MM.1S (cell line): ENCODE results near the gene CMIP.

ENCODE experiments used
- DNase-seq: peaks from one replicate; pipeline ENCODE4 v3.0.0-alpha.2; 2015
- H2AFZ ChIP-seq: fragments of 300-600 bp; sonication (generic); 2 replicates; pipeline ENCODE4 v1.6.0; 2016; ENCODE audit warnings: antibody characterized with exemption, low read length
- H3F3A ChIP-seq: fragments of 300-600 bp; sonication (generic); 2 replicates; pipeline ENCODE4 v1.6.1; 2016; ENCODE audit warnings: mild to moderate bottlenecking, antibody characterized with exemption, low read length, moderate library complexity, mixed read lengths; ENCODE audit not compliant: insufficient read depth
- H3K27ac ChIP-seq: fragments of 300-600 bp; sonication (generic); 2 replicates; pipeline ENCODE4 v1.5.1; 2016; ENCODE audit warnings: mild to moderate bottlenecking, low read length
- H3K27me3 ChIP-seq: fragments of 300-600 bp; sonication (generic); replicated peaks from 2 replicates; pipeline ENCODE4 v1.6.0; 2016; ENCODE audit warnings: low read length; ENCODE audit not compliant: insufficient read depth
- H3K36me3 ChIP-seq: fragments of 300-600 bp; sonication (generic); replicated peaks from 2 replicates; pipeline ENCODE4 v1.6.1; 2016; ENCODE audit warnings: mild to moderate bottlenecking, low read length, mixed read lengths; ENCODE audit not compliant: insufficient read depth
- H3K4me1 ChIP-seq: fragments of 300-600 bp; sonication (generic); 2 replicates; pipeline ENCODE4 v1.6.1; 2016; ENCODE audit warnings: low read length, mixed read lengths
- H3K4me2 ChIP-seq: fragments of 300-600 bp; sonication (generic); 2 replicates; pipeline ENCODE4 v1.6.0; 2016; ENCODE audit warnings: low read depth, low read length
- H3K4me3 ChIP-seq: fragments of 300-600 bp; sonication (generic); 2 replicates; pipeline ENCODE4 v1.5.1; 2016; ENCODE audit warnings: low read length, mixed read lengths
- H3K79me2 ChIP-seq: fragments of 300-600 bp; sonication (generic); 2 replicates; pipeline ENCODE4 v1.6.1; 2016; ENCODE audit warnings: mixed run types, low read length, mixed read lengths
- H3K9ac ChIP-seq: fragments of 300-600 bp; sonication (generic); 2 replicates; pipeline ENCODE4 v1.6.1; 2016; ENCODE audit warnings: low read length, mixed read lengths
- H3K9me2 ChIP-seq: fragments of 300-600 bp; sonication (generic); replicated peaks from 2 replicates; pipeline ENCODE4 v1.6.1; 2016; ENCODE audit warnings: mild to moderate bottlenecking, low read length, mixed read lengths; ENCODE audit not compliant: insufficient read depth
- H3K9me3 ChIP-seq: fragments of 300-600 bp; sonication (generic); replicated peaks from 2 replicates; pipeline ENCODE4 v1.6.1; 2016; ENCODE audit warnings: mild to moderate bottlenecking, low read length, mixed read lengths; ENCODE audit not compliant: insufficient read depth
- H4K20me1 ChIP-seq: fragments of 300-600 bp; sonication (generic); 2 replicates; pipeline ENCODE4 v1.6.1; 2016; ENCODE audit warnings: mild to moderate bottlenecking, low read length, moderate library complexity, mixed read lengths; ENCODE audit not compliant: insufficient read depth
- EZH2 ChIP-seq: fragments of 300-600 bp; sonication (generic); optimal IDR thresholded peaks from 2 replicates; pipeline ENCODE3; 2017; ENCODE audit warnings: low read depth, mild to moderate bottlenecking, antibody characterized with exemption, low read length, mixed read lengths
- EZH2phosphoT487 ChIP-seq: fragments of 300-600 bp; sonication (generic); IDR thresholded peaks from 2 replicates; pipeline ENCODE4 v1.6.1; 2018; ENCODE audit warnings: antibody characterized with exemption, low read length
- TF ChIP-seq, protein P1 (sequence below): fragments of 300-600 bp; sonication (generic); IDR thresholded peaks from 2 replicates; pipeline ENCODE4 v1.5.1; 2016; ENCODE audit warnings: antibody characterized with exemption, low read length, mixed read lengths

Gene CMIP

DNA sequence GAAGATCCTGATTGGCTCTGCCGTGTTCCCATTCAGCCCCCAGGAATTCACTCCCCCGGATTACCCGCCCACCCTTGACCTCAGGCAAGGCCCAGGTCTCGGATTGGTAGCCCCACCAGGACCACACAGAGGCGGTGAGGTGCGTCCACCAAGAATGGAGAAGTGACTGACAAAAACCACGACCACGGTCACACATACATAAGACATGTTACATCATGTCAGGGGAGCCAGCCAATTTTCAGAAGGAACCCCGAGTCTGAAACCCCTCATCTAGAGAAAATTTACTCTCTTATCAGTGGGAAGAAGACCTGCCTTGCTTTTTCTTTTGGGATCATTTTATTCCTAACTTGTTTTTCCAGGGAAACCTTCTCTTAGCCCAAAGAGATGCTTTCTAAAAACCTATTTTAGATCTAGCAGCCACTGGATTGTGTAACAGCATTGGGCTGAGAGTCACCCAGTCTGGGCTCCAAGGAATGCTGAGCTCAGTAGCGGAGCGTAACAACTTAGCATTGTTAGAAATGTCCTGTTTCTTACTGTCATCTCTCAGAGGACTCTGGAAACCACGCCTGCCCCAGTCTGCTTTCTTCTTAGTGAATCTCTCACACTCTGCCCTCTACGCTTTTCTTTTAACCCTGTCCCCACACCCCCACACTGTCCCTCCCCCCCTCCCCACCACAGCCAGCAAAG lies 164.1 kb downstream of the CMIP start:
- DNase-seq: no peak
- Histone ChIP-seq H3K27me3 (no peaks in the 10 kb centered on the region), H3K9me3 (no peaks in the 10 kb centered on the region), H2AFZ (no peak overlapping the region), H3K36me3 (no peaks in the 10 kb centered on the region), H3K4me2 (no peak overlapping the region), H3K79me2 (0 out of 2 replicates have a peak, but pooled peaks cover 1% of the 10 kb centered on the region), H3K27ac (no peak overlapping the region), H4K20me1 (no peaks in the 10 kb centered on the region), H3K4me1 (no peaks in the 10 kb centered on the region), H3K9ac (no peak overlapping the region), H3F3A (no peaks in the 10 kb centered on the region), H3K4me3 (no peak overlapping the region), H3K9me2 (no peaks in the 10 kb centered on the region)
- TF ChIP-seq EZH2phosphoT487: no peak
- TF ChIP-seq, protein P1, sequence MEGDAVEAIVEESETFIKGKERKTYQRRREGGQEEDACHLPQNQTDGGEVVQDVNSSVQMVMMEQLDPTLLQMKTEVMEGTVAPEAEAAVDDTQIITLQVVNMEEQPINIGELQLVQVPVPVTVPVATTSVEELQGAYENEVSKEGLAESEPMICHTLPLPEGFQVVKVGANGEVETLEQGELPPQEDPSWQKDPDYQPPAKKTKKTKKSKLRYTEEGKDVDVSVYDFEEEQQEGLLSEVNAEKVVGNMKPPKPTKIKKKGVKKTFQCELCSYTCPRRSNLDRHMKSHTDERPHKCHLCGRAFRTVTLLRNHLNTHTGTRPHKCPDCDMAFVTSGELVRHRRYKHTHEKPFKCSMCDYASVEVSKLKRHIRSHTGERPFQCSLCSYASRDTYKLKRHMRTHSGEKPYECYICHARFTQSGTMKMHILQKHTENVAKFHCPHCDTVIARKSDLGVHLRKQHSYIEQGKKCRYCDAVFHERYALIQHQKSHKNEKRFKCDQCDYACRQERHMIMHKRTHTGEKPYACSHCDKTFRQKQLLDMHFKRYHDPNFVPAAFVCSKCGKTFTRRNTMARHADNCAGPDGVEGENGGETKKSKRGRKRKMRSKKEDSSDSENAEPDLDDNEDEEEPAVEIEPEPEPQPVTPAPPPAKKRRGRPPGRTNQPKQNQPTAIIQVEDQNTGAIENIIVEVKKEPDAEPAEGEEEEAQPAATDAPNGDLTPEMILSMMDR: no peak
- no peak for TF ChIP-seq EZH2

DNA sequence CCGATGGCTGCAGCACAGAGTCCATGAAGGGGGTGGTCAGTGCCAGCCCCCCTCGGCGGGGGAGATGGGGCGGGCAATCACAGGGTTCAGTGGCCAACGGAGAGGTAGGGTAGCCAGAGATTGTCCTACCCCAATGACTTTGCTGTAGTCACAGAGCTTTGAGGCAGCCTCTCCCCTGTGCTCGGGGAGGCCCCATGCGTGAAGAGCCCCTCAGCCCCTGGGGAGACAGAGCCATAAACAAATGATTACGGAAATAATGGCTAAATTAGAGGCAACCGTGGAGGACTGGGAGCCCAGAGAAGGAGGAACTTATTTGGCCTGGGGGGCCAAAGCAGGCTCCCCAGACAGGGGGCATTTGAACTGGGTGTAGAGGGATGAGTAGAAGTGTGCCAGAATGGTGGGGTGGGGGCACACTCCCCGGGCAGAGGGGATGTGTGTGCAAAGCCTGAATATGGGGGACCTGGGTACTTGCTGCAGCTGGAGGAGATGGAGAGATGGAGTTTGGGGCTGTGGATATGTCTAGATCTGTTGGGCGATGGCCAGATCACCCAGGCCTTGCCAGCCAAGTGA lies 164.8 kb downstream of the CMIP start:
- Histone ChIP-seq H3K9me3 (no peaks in the 10 kb centered on the region), H3K79me2 (no peaks in the 10 kb centered on the region), H3K9me2 (no peaks in the 10 kb centered on the region), H3K27me3 (no peaks in the 10 kb centered on the region), H3K36me3 (no peaks in the 10 kb centered on the region), H2AFZ (no peak overlapping the region), H3F3A (no peaks in the 10 kb centered on the region), H3K4me3 (no peak overlapping the region), H3K27ac (no peak overlapping the region), H3K4me1 (no peaks in the 10 kb centered on the region), H4K20me1 (no peaks in the 10 kb centered on the region), H3K4me2 (no peak overlapping the region), H3K9ac (no peak overlapping the region)
- DNase-seq: no peak
- TF ChIP-seq, protein P1: no peak
- TF ChIP-seq EZH2: no peak

DNA sequence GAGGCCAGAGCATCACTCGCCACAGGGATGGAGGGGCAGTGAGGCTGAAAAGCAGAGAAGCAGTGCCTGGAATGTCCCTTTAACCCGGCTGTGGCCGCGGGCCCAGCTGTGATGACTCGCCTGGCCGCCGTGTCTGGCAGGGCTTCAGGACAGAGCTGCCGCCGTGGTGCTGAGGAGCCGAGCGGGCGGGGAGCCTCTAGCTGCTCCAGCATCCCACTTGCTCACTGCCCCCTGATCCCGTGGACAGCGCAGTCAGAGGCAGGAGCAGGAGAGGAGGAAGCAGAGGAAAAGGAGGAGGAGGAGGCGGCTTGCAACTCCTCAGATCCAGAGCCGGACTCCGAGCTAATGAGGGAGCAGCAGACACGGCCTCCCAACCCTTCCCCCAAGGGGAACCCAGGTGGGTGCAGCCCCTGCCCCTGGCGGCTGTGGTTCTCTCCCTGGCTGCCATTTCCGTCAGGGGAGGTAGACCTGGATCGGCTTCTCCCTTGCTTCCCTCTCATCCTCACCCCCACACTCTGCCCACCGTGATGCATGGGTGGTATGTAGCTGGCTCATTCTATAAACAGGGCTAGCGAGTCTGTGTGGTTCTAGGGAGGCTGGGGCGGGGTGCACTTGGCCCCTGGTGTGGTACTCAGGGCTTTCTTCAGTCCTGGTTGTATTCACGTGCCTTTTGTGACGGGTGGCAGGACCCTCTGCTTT lies 165.7 kb downstream of the CMIP start:
- H3K4me1 ChIP-seq: 0 out of 2 replicates have a peak, but pooled peaks cover 3% of the 10 kb centered on the region
- H3F3A ChIP-seq: no peaks in the 10 kb centered on the region
- TF ChIP-seq EZH2 (no peak), EZH2phosphoT487 (no peak)
- TF ChIP-seq, protein P1: no peak
- no peaks in the 10 kb centered on the region for H3K9me3 ChIP-seq
- no peaks in the 10 kb centered on the region; the same call in 1 of the 2 replicates for H3K79me2 ChIP-seq
- no peak for DNase-seq
- no peak overlapping the region for H3K4me3 ChIP-seq
- H3K27ac ChIP-seq: no peak overlapping the region
- H4K20me1 ChIP-seq: no peaks in the 10 kb centered on the region
- no peaks in the 10 kb centered on the region for H3K27me3 ChIP-seq
- H3K4me2 ChIP-seq: no peak overlapping the region
- no peaks in the 10 kb centered on the region for H3K36me3 ChIP-seq
- no peak overlapping the region for H3K9ac ChIP-seq
- no peak overlapping the region for H2AFZ ChIP-seq
- no peaks in the 10 kb centered on the region for H3K9me2 ChIP-seq
